ENCODE data around the gene ZCCHC24. TPM values are rescaled to one million over a fixed set of nuclear protein-coding genes. Genes with fewer than 3 reads are reported as not detected.

ZCCHC24 gene
- total and polyA plus RNA-seq, 2 of the 8 experiments (the other 6 are each of a cell fraction or from before 2014, with no cell fraction given): 3.9 to 6.9 TPM

GRCh38 chr10:79487296-79488194 lies 42.1 kb upstream of the ZCCHC24 start:
- H3K23ac ChIP-seq (ENCODE audit: insufficient read length): no peak overlapping the region
- peak overlapping the region in 1 of 2 experiments; percentile 22; a peak in 1 of 4 replicates for H3K4me2 ChIP-seq (ENCODE audit: insufficient read depth in 1 of 2, low read depth in 2 of 2, low read length in 2 of 2)
- no peak overlapping the region for H3K27ac ChIP-seq (ENCODE audit: low read depth, low read length)
- H2AK5ac ChIP-seq (ENCODE audit: low read depth, low read length): no peak overlapping the region
- ChIA-PET POLR2A (ENCODE audit: partially characterized antibody) (interaction anchor here (0.6 to 1.2 kb wide), 3 partner anchors 9 to 75 kb away, joined by 3 read pairs; no protein-coding TSS in a partner anchor), CTCF (ENCODE audit: partially characterized antibody) (interaction anchor here (0.7 to 10.0 kb wide), 41 partner anchors 7 to 360 kb away, joined by 3 to 101 read pairs (median 6); partner anchors contain the start of genes PPIF and ZCCHC24)
- H4K8ac ChIP-seq (ENCODE audit: extremely low read depth, insufficient read depth, low read length): no peak overlapping the region
- no peaks in the 10 kb centered on the region for H3K36me3 ChIP-seq (ENCODE audit: control insufficient read depth in 2 of 4, insufficient read depth in 4 of 4, low read length in 3 of 4)
- H3K23me2 ChIP-seq (ENCODE audit: low read depth, low read length): no peaks in the 10 kb centered on the region; the same call in 1 of the 2 replicates
- WGBS, 2 experiments (ENCODE audit: extremely low coverage in 1 of 2, insufficient coverage in 1 of 2, insufficient read length in 1 of 2, insufficient replicate concordance in 2 of 2, low coverage in 1 of 2, low lambda C conversion rate in 2 of 2, missing lambda C conversion rate in 1 of 2): 43% methylated on average over 10 of the region's 10 CpGs; no CpG with 5 or more reads in 1 of the 2 experiments
- no peak overlapping the region for H3K56ac ChIP-seq (replicated peaks; ENCODE audit: insufficient read length, low read depth, low read length)
- no peak overlapping the region for H2BK120ac ChIP-seq (replicated peaks; ENCODE audit: low read depth, low read length)
- no peaks in the 10 kb centered on the region for H3K9me3 ChIP-seq (ENCODE audit: insufficient read depth in 2 of 2, low read depth in 1 of 2, low read length in 1 of 2)
- H3K4me1 ChIP-seq (replicated peaks in 1 of 4; ENCODE audit: control insufficient read depth in 3 of 4, insufficient read depth in 4 of 4, low read length in 3 of 4): peaks cover 0 to 3% (median 0%) of the 10 kb centered on the region in 4 experiments; a peak in 1 of 7 replicates
- H4K20me1 ChIP-seq (replicated peaks in 1 of 2; ENCODE audit: control insufficient read depth in 1 of 2, insufficient read depth in 2 of 2, low read length in 2 of 2): no peaks in the 10 kb centered on the region
- H2BK15ac ChIP-seq (ENCODE audit: low read length): no peak overlapping the region
- no peak overlapping the region for H2BK5ac ChIP-seq (ENCODE audit: low read depth, low read length)
- H3K9ac ChIP-seq (replicated peaks in 1 of 4; ENCODE audit: extremely low read depth in 1 of 4, low read depth in 3 of 4, low read length in 3 of 4): no peak overlapping the region
- H4K91ac ChIP-seq (replicated peaks; ENCODE audit: insufficient read length, low read length): no peak overlapping the region
- DNase-seq (ENCODE audit: low read depth in 1 of 2, low spot score in 2 of 2): peak; percentile 80 to 83
- H4K5ac ChIP-seq (ENCODE audit: insufficient read length, low read depth, low read length): no peak overlapping the region
- H3K4me3 ChIP-seq (ENCODE audit: extremely low read depth in 1 of 4, insufficient read depth in 2 of 4, low read depth in 3 of 4, low read length in 4 of 4): no peak overlapping the region
- peak overlapping the region; percentile 70; the same call in 1 of the 2 replicates for H2AFZ ChIP-seq (ENCODE audit: low read length)
- no peak overlapping the region for H3K4ac ChIP-seq (replicated peaks; ENCODE audit: insufficient read length, low read depth, low read length)
- no peak overlapping the region for H3K14ac ChIP-seq (ENCODE audit: insufficient read length)
- no peak overlapping the region for H2BK20ac ChIP-seq (ENCODE audit: low read length)
- H3K27me3 ChIP-seq (replicated peaks in 1 of 4; ENCODE audit: control insufficient read depth in 3 of 4, extremely low read depth in 1 of 4, insufficient read depth in 3 of 4, low read length in 3 of 4): peaks cover 0 to 4% (median 0%) of the 10 kb centered on the region in 4 experiments; a peak in 2 of 7 replicates
- FAIRE-seq: peak; percentile 79
- H3K79me1 ChIP-seq (ENCODE audit: low read depth, low read length): no peaks in the 10 kb centered on the region
- H3K79me2 ChIP-seq (ENCODE audit: control insufficient read depth in 1 of 2, insufficient read depth in 2 of 2, low read length in 2 of 2): no peaks in the 10 kb centered on the region
- no peak overlapping the region for H2BK12ac ChIP-seq (ENCODE audit: low read depth, low read length)
- no peak overlapping the region for H3K18ac ChIP-seq (ENCODE audit: extremely low read depth, low read length)
- TF ChIP-seq NRF1 (IDR thresholded peaks at IDR 0.05; ENCODE audit: low read depth, low read length): no peak
- TF ChIP-seq CTCF (IDR thresholded peaks at IDR 0.05; ENCODE audit: control extremely low read depth in 1 of 3, insufficient read depth in 1 of 3, low read depth in 1 of 3, low read length in 3 of 3): peak; percentile 86 to 94 (median 90)
- no peak for TF ChIP-seq SUZ12 (IDR thresholded peaks at IDR 0.05; ENCODE audit: low read length)
- TF ChIP-seq, protein P1, sequence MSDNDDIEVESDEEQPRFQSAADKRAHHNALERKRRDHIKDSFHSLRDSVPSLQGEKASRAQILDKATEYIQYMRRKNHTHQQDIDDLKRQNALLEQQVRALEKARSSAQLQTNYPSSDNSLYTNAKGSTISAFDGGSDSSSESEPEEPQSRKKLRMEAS (IDR thresholded peaks at IDR 0.05): 0 out of 2 replicates have a peak, but pooled peaks have one; percentile 34
- no peak for TF ChIP-seq EGR1 (IDR thresholded peaks at IDR 0.05; ENCODE audit: borderline replicate concordance, low read depth, low read length)
- no peak for TF ChIP-seq JUND (IDR thresholded peaks at IDR 0.05; ENCODE audit: low read length)
- no peak for TF ChIP-seq YY1 (IDR thresholded peaks at IDR 0.05; ENCODE audit: low read depth, low read length)
- no peak for TF ChIP-seq KDM1A (IDR thresholded peaks at IDR 0.05; ENCODE audit: borderline replicate concordance, low read length)
